HG03064 (cell line): ENCODE data around the gene MAP3K19.

Source experiments
- ATAC-seq: cut with Tn5 transposase; IDR thresholded peaks from one replicate; pipeline ENCODE4 v1.9.1; 2021; ENCODE audit warnings: low read depth; ENCODE audit not compliant: unreplicated experiment

Gene MAP3K19

DNA sequence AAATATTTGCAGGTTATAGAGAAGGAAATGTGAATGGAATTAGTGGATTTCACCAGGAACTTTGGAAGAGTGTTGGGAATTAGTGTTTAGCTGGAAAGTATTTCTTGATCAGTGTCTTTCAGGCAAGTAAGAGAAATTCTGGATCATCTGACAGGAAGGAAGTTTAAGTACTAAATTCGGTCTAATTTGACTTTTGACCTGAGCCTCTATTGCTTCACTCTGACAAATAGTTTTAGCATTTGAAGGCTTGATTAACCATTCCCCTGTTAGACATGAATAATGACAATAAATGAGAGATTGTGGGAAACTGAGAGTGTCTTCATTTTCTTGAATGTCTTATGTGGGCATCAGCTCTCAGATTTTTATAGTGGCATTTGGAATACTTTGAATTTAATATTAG, 112.6 kb downstream of the MAP3K19 start:
- no peak for ATAC-seq

- no peak for ATAC-seq
Observed at GRCh38 chr2:134934150-134934549, 113.1 kb downstream of the MAP3K19 start.

DNA sequence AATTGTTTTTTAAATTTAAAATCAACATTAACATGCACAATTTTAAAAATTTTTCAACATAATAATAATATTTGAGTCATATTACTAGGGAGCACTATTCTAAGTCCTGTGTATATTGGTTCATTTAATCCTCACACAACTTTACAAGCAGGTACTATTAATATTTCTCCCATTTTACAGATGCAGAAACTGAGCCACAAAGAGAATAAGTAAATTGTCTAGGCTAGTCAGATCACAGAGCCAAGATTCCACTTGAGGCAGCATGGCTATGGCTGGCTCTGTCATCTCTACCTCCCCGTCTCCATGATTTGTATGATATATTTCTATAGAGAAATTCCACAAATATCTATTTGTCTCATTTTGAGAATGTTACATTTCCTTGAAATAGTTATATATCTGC, 113.5 kb downstream of the MAP3K19 start:
- no peak for ATAC-seq

GRCh38 chr2:134932864-134933526, 114.3 kb downstream of the MAP3K19 start:
- no peak for ATAC-seq

GRCh38 chr2:134927195-134927594, 120.1 kb downstream of the MAP3K19 start:
- no peak for ATAC-seq

- no peak for ATAC-seq
Observed at GRCh38 chr2:134926231-134926931, 120.9 kb downstream of the MAP3K19 start.

- no peak for ATAC-seq
Observed at GRCh38 chr2:134924912-134925311, 122.3 kb downstream of the MAP3K19 start.

DNA sequence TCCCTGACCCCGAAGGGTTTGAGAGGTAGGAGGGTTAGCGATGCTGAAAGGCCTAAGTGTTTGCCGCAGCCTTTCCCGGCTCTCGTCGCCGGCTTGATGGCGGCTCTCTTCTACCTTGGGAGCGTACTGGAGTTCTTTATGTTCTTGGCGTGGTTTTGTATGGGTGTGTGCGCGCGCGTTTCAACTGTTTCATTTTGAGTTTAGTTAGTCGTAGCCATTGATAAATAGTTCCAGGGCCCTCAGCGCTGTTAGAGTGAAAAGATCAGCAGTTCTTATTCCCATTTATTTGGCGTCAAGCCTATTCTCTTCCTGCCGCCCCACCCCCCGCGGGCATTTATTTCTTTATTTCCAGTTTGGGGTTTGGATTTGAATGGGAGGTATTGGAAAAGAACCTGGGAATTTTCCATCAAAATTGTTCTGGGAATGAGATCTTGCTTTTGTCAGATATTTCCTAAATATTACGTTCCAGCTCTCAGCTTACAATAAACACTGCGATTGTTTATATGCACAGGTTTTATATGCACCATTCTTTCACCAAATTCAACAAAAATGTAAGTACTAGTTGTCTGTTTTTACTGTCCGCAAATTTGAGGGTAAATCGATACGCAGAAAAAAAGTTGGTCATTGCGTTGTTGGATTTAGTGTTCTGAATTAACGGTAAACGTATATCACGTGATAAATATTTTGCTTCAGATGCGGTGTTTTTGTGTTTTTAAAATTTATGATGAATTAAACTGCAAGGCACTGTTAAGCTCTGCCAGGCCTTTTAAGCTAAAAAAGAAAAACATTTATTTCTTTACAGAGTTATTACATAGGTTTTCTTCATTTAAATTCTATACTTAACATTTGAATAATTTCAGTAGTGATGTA, 127.7 kb downstream of the MAP3K19 start:
- peak; percentile 0 for ATAC-seq

DNA sequence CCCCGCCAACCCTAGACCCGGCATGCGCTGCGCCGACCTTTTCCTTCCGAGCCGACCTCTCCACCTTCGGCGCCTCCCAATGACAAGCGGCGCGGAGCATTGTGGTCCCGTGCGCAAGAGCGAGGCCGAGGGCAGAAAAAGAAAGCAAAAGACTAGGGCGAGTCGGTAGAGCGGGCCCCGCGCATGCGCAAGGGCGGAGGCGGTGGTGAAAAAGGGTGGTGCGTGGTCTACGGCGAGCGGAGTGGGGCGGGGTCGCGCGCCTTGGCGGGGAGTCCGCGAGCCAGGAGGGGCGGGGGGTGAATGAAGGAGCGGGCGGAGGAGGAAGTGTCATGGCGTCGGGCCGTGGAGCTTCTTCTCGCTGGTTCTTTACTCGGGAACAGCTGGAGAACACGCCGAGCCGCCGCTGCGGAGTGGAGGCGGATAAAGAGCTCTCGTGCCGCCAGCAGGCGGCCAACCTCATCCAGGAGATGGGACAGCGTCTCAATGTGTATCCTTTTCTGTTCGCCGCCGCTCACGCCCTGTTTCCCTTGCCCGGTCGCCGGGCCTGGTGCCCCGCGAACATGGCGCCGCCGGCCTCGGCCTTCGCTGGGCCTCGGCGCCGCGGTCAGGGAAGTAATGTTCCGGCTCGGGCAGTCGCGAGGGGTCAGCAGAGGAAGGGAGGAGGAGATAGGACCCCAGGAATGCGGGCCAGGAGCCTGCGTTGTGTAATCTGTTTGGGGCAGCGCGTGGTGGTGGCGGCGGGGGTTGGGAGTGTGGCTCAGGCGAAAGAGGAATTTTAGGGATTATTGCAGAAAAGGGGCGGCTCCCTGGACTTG, 128.5 kb downstream of the MAP3K19 start, which contains the start of gene CCNT2:
Gene CCNT2, plus strand, starts transcription at position 297 of the 815 bp plus-strand sequence. Its CDS starts 33 bp downstream, at position 330.
- peak; percentile 80 for ATAC-seq

DNA sequence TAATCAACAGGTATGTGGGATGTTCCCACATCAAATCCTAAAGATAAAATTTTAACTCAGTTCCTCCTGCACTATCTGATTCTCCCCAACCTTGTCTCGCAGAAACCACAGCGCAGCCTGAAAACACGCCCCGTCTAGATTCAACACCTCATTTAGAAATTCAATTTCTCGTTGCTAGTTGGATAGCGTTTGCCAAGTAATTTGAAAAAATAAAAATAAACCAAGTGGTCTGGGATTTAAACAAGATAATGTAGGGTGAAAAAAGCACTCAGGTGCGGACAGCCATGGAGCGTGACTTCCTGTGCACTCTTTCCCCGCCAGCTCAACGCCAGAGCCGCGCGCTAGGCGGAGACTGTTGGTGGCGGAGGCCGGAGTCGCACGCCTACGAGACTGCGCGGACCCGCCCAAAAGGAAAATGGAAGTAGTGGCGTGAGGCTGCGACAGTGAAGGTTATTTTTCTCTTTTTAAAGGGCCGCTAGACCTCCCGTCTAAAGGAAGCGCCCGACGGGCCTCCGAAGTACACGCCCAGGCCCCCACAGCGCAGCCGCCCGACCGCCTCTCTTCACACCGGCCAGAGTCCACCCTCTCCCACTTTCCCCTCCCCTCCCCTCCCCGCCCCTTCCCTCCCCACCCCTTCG, 129.2 kb downstream of the MAP3K19 start:
- ATAC-seq: peak; percentile 80

DNA sequence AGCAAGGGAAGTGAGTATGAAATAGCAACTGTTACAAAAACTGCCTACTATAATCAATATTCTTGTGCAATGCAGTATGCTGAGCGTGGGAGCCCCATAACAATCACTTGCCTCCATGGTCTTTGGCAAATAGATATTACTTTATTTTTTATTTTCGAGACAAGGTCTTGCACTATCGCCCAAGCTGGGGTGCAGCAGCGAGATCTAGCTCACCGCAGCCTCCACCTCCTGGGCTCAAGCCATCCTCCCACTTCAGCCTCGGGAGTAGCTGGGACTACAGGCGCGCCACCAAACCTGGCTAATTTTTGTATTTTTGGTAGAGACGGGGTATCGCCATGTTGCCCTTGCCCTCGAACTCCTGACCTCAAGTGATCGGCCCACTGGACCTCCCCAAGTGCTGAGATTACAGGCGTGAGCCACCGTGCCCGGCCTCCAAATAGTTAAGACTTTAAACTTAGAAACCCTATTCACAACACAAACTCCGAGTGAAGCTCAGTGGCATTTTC, 129.8 kb downstream of the MAP3K19 start:
- ATAC-seq: peak; percentile 2
